Hematopoietic multipotent progenitor cell treated with erythropoietin and hydrocortisone succinate and interleukin-3 and kit ligand, for 15 days (in vitro differentiated cells): Measurements from ENCODE around the gene BNC2.

ENCODE experiments used
- DNase-seq: peaks from one replicate; pipeline ENCODE4 v3.0.0-alpha.2; 2015; ENCODE audit warnings: low spot score

Gene BNC2

GRCh38 chr9:16817002-16817401, 53.5 kb downstream of the BNC2 start:
- DNase-seq, result no peak

- DNase-seq, result no peak
Observed at GRCh38 chr9:16816011-16816410, 54.5 kb downstream of the BNC2 start.

- DNase-seq, result no peak
Observed at GRCh38 chr9:16815079-16815478, 55.4 kb downstream of the BNC2 start.

- no peak for DNase-seq
Observed at GRCh38 chr9:16813838-16814237, 56.6 kb downstream of the BNC2 start.

- no peak for DNase-seq
Observed at GRCh38 chr9:16811987-16812685, 58.3 kb downstream of the BNC2 start.

- DNase-seq, result no peak
Observed at GRCh38 chr9:16809912-16810610, 60.4 kb downstream of the BNC2 start.

- DNase-seq, result no peak
Observed at GRCh38 chr9:16806674-16807073, 63.8 kb downstream of the BNC2 start.

- no peak for DNase-seq
Observed at GRCh38 chr9:16803648-16804047, 66.8 kb downstream of the BNC2 start.

- DNase-seq, result no peak
Observed at GRCh38 chr9:16801871-16802466, 68.5 kb downstream of the BNC2 start.

- no peak for DNase-seq
Observed at GRCh38 chr9:16796304-16796825, 74.1 kb downstream of the BNC2 start.

- no peak for DNase-seq
Observed at GRCh38 chr9:16794871-16795639, 75.4 kb downstream of the BNC2 start.

GRCh38 chr9:16794103-16794502, 76.4 kb downstream of the BNC2 start:
- DNase-seq, result no peak

GRCh38 chr9:16787724-16788123, 82.7 kb downstream of the BNC2 start:
- DNase-seq, result no peak

- no peak for DNase-seq
Observed at GRCh38 chr9:16784002-16784401, 86.5 kb downstream of the BNC2 start.

- DNase-seq, result no peak
Observed at GRCh38 chr9:16782490-16782889, 88.0 kb downstream of the BNC2 start.

GRCh38 chr9:16775330-16775729, 95.1 kb downstream of the BNC2 start:
- no peak for DNase-seq

GRCh38 chr9:16773617-16774016, 96.9 kb downstream of the BNC2 start:
- DNase-seq, result no peak

- DNase-seq, result no peak
Observed at GRCh38 chr9:16773116-16773515, 97.4 kb downstream of the BNC2 start.

GRCh38 chr9:16771356-16771755, 99.1 kb downstream of the BNC2 start:
- DNase-seq, result no peak

- no peak for DNase-seq
Observed at GRCh38 chr9:16769291-16769690, 101.2 kb downstream of the BNC2 start.

- no peak for DNase-seq
Observed at GRCh38 chr9:16768816-16769215, 101.7 kb downstream of the BNC2 start.

GRCh38 chr9:16767366-16767765, 103.1 kb downstream of the BNC2 start:
- no peak for DNase-seq
